Kidney glomerular epithelial cell (primary cell): ENCODE measurements around the gene MYO1D.
A peak's percentile ranks its signal among the peaks of the same experiment; 100 is the strongest.
"Not testable (repeated sequence)": the region's sequence is repeated elsewhere in the genome, so short reads cannot be mapped to it uniquely, and the experiment has no call there.

ENCODE experiments used
- DNase-seq: peaks from one replicate; lab custom pipeline; 2025; lab: John Stamatoyannopoulos, UW

The MYO1D gene

GRCh38 chr17:32461498-32461852, 415.4 kb downstream of the MYO1D start:
- DNase-seq, result no peak

DNA sequence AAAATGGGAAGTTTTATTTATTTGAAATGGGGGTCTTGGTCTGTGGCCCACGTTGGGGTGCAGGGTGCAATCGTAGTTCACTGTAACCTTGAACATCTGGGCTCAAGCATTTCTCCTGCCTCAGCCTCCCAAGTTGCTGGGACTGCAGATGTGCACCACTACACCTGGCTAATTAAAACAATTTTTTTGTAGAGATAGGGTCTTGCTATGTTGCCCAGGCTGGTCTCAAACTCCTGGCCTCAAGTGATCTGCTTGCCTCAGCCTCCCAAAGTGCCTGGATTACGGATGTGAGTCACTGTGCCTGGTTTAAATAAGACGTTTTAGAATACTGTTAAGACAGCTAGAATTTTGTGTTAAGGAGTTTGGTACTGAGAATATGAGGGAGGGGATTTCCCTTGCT, 416.9 kb downstream of the MYO1D start:
- no peak for DNase-seq

DNA sequence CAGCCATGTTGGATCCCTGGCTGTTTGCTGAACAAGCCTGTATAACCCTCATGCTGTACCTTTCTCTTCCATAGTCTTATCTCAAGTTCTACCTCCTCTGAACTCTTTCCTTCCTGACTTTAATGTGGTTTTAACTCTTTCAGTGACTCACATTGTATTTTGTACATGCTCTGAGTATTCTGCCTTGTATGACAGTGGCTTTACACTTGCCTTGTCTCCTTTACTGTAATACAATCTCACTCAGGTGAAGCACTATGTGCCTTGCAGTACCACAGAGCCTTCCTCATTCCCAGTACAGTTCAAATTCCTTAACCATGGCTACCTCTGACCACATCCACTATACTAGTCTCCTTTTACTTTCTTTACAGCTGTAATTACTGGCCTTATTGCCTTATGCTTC, 418.6 kb downstream of the MYO1D start:
- DNase-seq, result no peak

- DNase-seq, result no peak
Measured at GRCh38 chr17:32453370-32453769, 423.6 kb downstream of the MYO1D start.

DNA sequence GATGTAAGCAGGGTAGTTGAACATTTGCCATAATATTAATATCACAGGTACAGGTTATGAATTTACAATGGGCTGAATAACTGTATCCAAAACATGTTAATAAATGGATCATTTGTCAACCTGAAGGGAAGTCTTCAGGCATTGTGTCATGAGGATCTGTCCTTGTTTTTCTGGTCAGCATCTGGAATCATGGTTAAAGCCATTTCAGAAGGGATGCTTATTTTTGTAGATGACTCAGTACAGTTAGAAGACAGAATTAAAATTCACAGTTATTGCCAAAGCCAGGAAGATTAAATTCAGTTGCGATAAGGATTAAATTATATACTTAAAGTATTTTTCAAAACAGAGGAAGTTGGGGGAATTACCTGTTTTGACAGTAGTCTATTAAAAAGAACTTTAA, 424.6 kb downstream of the MYO1D start:
- DNase-seq, result no peak

DNA sequence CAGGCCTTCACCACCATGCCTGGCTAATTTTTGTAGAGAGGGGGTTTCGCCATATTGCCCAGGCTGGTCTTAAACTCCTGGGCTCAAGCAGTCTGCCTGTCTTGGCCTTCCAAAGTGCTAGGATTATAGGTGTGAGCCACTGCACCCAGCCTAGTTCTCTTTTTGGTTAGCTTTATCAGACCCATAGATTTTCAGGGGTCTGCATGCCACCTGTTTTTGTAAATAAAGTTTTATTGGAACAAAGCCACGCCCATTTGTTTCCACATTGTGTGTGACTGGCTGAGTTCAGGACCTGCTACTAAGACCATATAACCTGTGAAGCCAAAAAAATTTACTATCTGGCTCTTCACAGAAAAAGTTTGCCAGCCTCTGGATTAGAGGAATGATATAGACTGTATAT, 425.0 kb downstream of the MYO1D start:
- DNase-seq, result no peak

DNA sequence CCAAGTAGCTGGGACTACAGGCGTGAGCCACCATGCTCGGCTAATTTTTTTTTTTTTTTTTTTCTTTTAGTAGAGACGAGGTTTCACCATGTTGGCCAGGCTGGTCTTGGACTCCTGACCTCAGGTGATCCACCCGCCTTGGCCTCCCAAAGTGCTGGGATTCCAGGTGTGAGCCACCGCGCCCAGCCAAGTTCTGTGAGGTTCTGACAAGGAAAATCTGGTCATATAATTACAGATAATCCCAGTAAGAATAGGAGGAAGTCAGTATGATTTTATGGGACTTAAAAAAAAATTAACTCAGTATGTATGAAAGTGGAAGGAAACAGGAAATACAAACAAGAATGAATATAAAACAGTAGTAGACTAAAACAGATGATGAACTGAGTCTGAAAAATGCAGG, 426.5 kb downstream of the MYO1D start:
- not testable (repeated sequence) for DNase-seq

DNA sequence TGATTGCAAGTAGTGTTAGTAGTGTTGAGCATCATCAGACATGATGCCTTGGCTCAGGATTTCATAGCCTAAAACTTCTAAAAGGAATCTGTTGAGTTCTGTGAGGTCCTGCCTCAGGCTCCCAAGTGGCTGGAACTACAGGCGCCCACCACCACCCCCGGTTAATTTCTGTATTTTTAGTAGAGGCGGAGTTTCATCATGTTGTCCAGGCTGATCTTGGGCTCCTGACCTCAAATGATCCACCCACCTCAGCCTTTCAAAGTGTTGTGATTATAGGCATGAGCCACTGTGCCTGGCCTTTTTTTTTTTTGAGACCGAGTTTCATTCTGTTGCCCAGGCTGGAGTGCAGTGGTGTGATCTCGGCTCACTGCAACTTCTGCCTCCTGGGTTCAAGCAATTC, 427.0 kb downstream of the MYO1D start:
- no peak for DNase-seq

DNA sequence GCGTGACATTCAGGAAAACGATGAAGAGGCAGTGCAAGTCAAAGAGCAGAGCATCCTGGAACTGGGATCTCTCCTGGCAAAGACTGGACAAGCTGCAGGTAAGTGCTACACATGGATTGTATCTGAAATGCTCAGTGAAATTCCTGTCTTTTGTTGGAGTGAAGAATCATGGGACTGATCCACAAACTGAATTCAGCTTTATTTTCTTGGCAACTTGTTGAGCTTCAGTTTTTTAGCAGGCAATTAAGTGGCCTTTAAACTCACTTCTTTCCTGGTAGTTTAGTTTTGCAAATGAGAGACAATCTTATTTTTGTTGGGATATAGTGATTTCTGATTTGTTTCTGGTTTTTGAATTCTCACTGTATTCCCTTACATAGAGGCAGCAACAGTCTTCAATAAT, 430.0 kb downstream of the MYO1D start:
- no peak for DNase-seq

- no peak for DNase-seq
Measured at GRCh38 chr17:32445971-32446370, 431.0 kb downstream of the MYO1D start.

DNA sequence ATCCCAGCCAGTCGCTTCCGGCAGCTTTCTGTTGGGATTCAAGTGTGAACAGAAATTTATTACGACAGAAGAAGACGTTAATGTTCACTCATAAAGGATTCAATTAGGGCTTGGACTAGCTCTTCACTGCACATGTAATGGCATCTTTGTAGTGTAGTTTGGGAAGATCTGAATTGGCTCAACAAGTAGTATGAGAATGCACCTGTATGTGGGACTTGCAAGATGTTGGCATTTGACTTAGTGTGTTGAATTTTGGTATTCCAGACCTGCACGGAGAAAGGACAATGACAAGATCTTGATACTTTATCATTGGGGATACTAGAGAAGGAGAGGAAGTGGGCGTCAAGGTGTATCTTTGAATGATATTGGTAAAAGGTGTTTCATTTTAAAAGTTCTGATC, 431.4 kb downstream of the MYO1D start:
- DNase-seq, result no peak

GRCh38 chr17:32445074-32445415, 431.9 kb downstream of the MYO1D start:
- peak; percentile 75 for DNase-seq

GRCh38 chr17:32444301-32445073, 432.4 kb downstream of the MYO1D start, which contains the start of gene PSMD11:
TSS of gene PSMD11 (plus strand) at chr17:32444510. CDS start at chr17:32444524, 14 bp downstream.
- peak; percentile 88 for DNase-seq

DNA sequence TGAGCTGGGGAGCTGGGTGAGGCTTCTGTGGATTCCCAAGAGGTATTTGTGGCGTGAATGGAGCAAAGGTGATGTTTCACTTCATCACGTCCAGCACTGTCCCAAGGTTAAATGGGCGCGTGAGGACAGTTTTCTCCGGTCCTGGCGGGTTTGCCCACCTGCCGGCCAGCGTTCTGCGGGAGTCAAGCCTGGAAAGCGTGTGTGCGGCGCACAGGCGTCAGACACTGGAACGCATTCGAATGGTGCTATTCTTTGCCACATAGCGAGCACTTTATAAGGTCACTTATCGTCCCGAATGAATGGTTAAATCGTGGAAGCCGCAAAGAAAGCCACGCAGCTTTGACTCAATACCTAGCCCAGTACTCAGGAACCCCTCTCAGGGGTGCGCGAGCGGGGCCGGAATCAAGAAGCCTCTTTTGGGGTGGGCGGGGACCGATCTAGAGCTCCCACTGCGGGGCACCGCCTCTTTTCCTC, 433.1 kb downstream of the MYO1D start:
- no peak for DNase-seq
